Measurements from ENCODE around the gene HSPH1.

The HSPH1 gene

GRCh38 chr13:31166591-31166990, 4.9 kb upstream of the HSPH1 start:
- DNase-seq: no peak
- peaks cover 10% of the 10 kb centered on the region for H3K36me3 Mint-ChIP-seq (ENCODE audit: low read depth)
- H3K27ac Mint-ChIP-seq: no peak overlapping the region
- H3K4me3 Mint-ChIP-seq: no peak overlapping the region
- H3K27me3 Mint-ChIP-seq: no peaks in the 10 kb centered on the region
- H3K4me1 Mint-ChIP-seq (ENCODE audit: low read depth): peaks cover 20% of the 10 kb centered on the region
- no peaks in the 10 kb centered on the region for H3K9me3 Mint-ChIP-seq

- Mint-ChIP-seq H3K27ac (peak overlapping the region; percentile 98), H3K4me1 (ENCODE audit: low read depth) (peaks cover 42% of the 10 kb centered on the region)
These were observed 676 bp upstream of the HSPH1 start for GRCh38 chr13:31162151-31163008.

GRCh38 chr13:31160857-31161556, 697 bp downstream of the HSPH1 start:
- H3K9me3 Mint-ChIP-seq: no peaks in the 10 kb centered on the region
- peak; percentile 75 for DNase-seq
- H3K4me1 Mint-ChIP-seq (ENCODE audit: low read depth): peaks cover 47% of the 10 kb centered on the region
- peak overlapping the region; percentile 99 for H3K4me3 Mint-ChIP-seq
- peaks cover 64% of the 10 kb centered on the region for H3K36me3 Mint-ChIP-seq (ENCODE audit: low read depth)
- H3K27ac Mint-ChIP-seq: peak overlapping the region; percentile 98
- no peaks in the 10 kb centered on the region for H3K27me3 Mint-ChIP-seq

More at GRCh38 chr13:31162151-31163008, 676 bp upstream of the HSPH1 start:
- Mint-ChIP-seq H3K36me3 (ENCODE audit: low read depth) (peaks cover 52% of the 10 kb centered on the region), H3K4me3 (peak overlapping the region; percentile 99), H3K9me3 (no peaks in the 10 kb centered on the region), H3K27me3 (no peaks in the 10 kb centered on the region)
- DNase-seq: peak; percentile 98

GRCh38 chr13:31159306-31159705, 2.4 kb downstream of the HSPH1 start:
- no peaks in the 10 kb centered on the region for H3K27me3 Mint-ChIP-seq
- no peak for DNase-seq
- peak overlapping the region; percentile 99 for H3K4me3 Mint-ChIP-seq
- H3K27ac Mint-ChIP-seq: peak overlapping the region; percentile 98
- peaks cover 58% of the 10 kb centered on the region for H3K4me1 Mint-ChIP-seq (ENCODE audit: low read depth)
- H3K9me3 Mint-ChIP-seq: no peaks in the 10 kb centered on the region
- H3K36me3 Mint-ChIP-seq (ENCODE audit: low read depth): peaks cover 81% of the 10 kb centered on the region

DNA sequence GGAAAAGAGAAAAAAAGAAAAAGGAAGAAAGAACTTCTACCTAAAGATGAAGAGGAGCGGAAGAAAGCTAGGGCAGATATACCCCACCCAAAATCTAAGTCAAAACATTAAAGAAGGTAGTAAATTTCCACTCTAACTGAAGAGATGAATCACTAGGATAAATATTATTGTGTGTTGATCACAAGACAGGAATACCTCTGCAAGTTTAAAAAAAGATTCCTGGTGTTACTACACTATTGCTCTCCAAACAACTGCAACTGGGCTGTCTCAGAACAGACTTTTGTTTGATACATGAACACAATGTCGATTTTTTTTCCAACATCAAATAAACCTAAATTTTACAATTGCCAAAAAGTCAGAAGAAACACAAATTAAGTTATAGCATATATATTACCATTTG, 6.8 kb downstream of the HSPH1 start:
- Mint-ChIP-seq H3K36me3 (ENCODE audit: low read depth) (peaks cover 99% of the 10 kb centered on the region), H3K9me3 (no peaks in the 10 kb centered on the region), H3K4me3 (no peak overlapping the region), H3K27me3 (no peaks in the 10 kb centered on the region), H3K27ac (no peak overlapping the region), H3K4me1 (ENCODE audit: low read depth) (peaks cover 65% of the 10 kb centered on the region)
- no peak for DNase-seq

- Mint-ChIP-seq H3K9me3 (no peaks in the 10 kb centered on the region), H3K4me3 (no peak overlapping the region), H3K4me1 (ENCODE audit: low read depth) (peaks cover 47% of the 10 kb centered on the region), H3K27me3 (no peaks in the 10 kb centered on the region), H3K27ac (peak overlapping the region; percentile 33), H3K36me3 (ENCODE audit: low read depth) (peaks cover 96% of the 10 kb centered on the region)
- no peak for DNase-seq
These were observed 9.9 kb downstream of the HSPH1 start for GRCh38 chr13:31151837-31152236.

DNA sequence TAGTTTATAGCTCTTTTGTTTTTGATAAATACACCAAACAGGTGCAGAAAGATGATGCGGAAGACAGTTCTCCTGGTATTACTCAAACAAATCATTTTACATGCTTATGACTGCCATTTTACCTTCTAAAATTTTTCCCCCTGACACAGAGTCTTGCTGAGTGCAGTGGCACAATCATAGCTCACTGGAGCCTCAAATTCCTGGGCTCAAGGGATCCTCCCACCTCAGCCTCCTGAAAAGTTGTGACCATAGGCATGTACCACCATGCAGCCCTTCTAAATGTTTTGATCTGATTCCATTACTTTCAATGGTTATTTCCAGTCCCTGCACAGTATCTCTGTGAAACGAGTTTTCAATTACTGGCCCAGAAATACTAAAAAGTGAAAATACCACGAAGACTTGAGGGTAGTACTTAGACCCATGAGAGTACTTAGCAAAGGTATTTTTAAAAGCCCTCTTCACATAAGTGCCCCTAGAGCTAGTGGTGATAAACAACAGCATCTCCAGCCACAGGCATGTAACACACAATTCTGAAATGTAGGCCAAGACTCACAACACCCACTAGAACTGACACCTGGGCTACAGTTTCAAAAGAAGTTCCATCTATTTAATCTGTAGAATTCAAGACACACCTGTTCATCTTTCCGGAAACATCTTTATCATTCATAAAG, 11.3 kb downstream of the HSPH1 start:
- H3K4me1 Mint-ChIP-seq (ENCODE audit: low read depth): peaks cover 50% of the 10 kb centered on the region
- H3K36me3 Mint-ChIP-seq (ENCODE audit: low read depth): peaks cover 97% of the 10 kb centered on the region
- no peaks in the 10 kb centered on the region for H3K27me3 Mint-ChIP-seq
- no peaks in the 10 kb centered on the region for H3K9me3 Mint-ChIP-seq
- DNase-seq: no peak
- peak overlapping the region; percentile 17 for H3K27ac Mint-ChIP-seq
- H3K4me3 Mint-ChIP-seq: no peak overlapping the region

DNA sequence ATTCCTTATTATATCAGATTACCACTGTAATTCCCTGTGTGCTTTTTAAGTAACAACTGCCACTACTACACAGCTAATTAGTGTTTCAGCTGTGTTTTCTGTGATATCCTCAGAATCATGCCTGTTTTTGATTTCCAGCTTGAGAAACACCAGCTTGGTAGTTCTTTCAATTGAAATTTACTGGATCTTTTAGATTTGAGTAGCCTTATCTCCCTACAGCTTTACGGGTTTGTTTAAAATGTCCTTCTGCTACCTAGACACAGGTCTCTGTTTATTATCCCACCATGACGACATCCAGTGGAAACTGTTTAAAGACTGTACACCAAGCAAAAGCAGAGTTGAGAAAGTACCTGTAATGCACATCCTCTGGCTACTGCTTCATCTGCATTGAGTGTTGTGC, 12.1 kb downstream of the HSPH1 start:
- H3K36me3 Mint-ChIP-seq (ENCODE audit: low read depth): peaks cover 97% of the 10 kb centered on the region
- H3K27ac Mint-ChIP-seq: peak overlapping the region; percentile 20

GRCh38 chr13:31145417-31145816, 16.3 kb downstream of the HSPH1 start:
- Mint-ChIP-seq H3K27ac (peak overlapping the region; percentile 45), H3K36me3 (ENCODE audit: low read depth) (peaks cover 97% of the 10 kb centered on the region), H3K4me1 (ENCODE audit: low read depth) (peaks cover 42% of the 10 kb centered on the region)

More for the DNA sequence above, 12.1 kb downstream of the HSPH1 start:
- no peak for DNase-seq
- H3K4me1 Mint-ChIP-seq (ENCODE audit: low read depth): peaks cover 52% of the 10 kb centered on the region
- no peak overlapping the region for H3K4me3 Mint-ChIP-seq
- H3K9me3 Mint-ChIP-seq: no peaks in the 10 kb centered on the region
- H3K27me3 Mint-ChIP-seq: no peaks in the 10 kb centered on the region

DNA sequence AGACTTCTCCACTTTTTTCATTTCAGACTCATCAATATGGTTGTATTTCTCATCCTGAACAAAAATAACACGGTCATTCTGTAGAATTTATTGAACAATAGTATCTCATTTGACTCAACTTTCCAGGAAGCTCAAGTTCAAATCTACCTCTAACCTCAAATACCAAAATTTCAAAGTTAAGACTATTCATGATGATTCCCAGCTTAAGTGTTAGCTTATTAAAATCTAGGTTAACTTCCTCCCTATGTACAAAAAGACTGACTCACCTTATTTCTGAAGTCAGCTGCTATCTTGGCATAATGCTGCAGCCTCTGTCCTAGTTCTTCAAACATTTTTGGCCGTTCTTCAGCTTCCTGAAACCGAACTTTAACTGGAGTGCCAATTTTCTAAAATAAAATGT, 23.2 kb downstream of the HSPH1 start:
- H3K36me3 Mint-ChIP-seq (ENCODE audit: low read depth): peaks cover 98% of the 10 kb centered on the region
- peaks cover 60% of the 10 kb centered on the region for H3K4me1 Mint-ChIP-seq (ENCODE audit: low read depth)
- no peaks in the 10 kb centered on the region for H3K9me3 Mint-ChIP-seq
- H3K4me3 Mint-ChIP-seq: no peak overlapping the region
- no peaks in the 10 kb centered on the region for H3K27me3 Mint-ChIP-seq
- H3K27ac Mint-ChIP-seq: peak overlapping the region; percentile 77
- DNase-seq: no peak

More at GRCh38 chr13:31145417-31145816, 16.3 kb downstream of the HSPH1 start:
- no peaks in the 10 kb centered on the region for H3K9me3 Mint-ChIP-seq
- no peak for DNase-seq
- H3K27me3 Mint-ChIP-seq: no peaks in the 10 kb centered on the region
- H3K4me3 Mint-ChIP-seq: no peak overlapping the region

DNA sequence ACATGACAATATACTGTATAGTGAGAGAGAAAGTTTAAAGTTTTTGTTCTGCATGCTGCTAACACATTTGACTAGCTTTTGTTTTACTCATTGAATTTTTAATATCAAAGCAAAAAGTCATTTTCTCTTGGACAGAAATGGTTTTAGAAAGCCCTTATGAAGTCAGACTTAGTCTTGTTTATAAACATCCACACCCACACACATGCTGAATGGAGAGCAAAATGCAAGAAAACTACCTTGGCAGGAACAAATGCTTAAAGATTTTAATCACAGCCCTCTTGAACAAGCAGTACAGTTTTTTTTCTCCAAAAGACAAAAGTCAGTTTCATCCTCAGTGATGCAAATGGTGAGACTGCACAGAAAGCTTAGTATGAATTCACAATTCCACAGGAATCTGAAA, 25.0 kb downstream of the HSPH1 start:
- Mint-ChIP-seq H3K27ac (peak overlapping the region; percentile 66), H3K4me3 (no peak overlapping the region), H3K4me1 (ENCODE audit: low read depth) (peaks cover 69% of the 10 kb centered on the region), H3K9me3 (no peaks in the 10 kb centered on the region), H3K36me3 (ENCODE audit: low read depth) (peaks cover 95% of the 10 kb centered on the region), H3K27me3 (no peaks in the 10 kb centered on the region)
- DNase-seq: no peak

DNA sequence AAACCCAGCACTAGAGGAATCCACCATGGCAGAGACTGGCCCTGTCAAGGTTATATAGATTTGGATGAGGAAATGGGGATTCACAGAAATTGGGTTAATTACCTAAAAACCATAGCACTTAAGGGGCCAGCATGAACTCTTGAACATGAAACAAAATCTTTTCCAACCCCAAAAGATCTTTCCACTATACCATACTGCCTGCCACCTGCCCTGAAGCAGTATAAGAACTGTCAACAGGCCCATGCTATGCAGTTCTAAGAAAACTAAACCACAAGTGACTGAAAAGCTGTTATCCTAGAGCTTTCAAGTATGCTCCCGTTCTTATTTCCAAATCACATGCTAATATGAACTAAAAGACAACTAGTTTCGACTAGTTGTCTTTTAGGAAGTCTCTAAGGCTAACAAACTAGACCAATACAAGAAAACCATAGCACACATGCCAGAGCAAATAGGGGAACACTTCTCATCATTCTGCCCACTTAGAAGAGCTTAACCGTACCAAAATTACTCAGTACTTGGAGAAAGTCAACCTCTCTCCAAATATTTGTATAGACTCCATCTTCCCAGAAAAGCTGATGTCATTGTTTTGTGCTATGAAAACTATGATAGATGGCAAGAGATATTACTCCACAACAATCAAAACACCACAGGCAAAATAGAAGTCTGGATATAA, 27.5 kb downstream of the HSPH1 start:
- no peak overlapping the region for H3K4me3 Mint-ChIP-seq
- H3K9me3 Mint-ChIP-seq: no peaks in the 10 kb centered on the region
- peaks cover 4% of the 10 kb centered on the region for H3K27me3 Mint-ChIP-seq
- peaks cover 69% of the 10 kb centered on the region for H3K36me3 Mint-ChIP-seq (ENCODE audit: low read depth)
- no peak for DNase-seq
- H3K27ac Mint-ChIP-seq: peak overlapping the region; percentile 81
- H3K4me1 Mint-ChIP-seq (ENCODE audit: low read depth): peaks cover 71% of the 10 kb centered on the region

GRCh38 chr13:31133621-31134020, 28.1 kb downstream of the HSPH1 start:
- Mint-ChIP-seq H3K27ac (peak overlapping the region; percentile 81), H3K27me3 (peaks cover 8% of the 10 kb centered on the region), H3K36me3 (ENCODE audit: low read depth) (peaks cover 64% of the 10 kb centered on the region), H3K4me3 (no peak overlapping the region), H3K4me1 (ENCODE audit: low read depth) (peaks cover 67% of the 10 kb centered on the region), H3K9me3 (no peaks in the 10 kb centered on the region)
- DNase-seq: no peak

GRCh38 chr13:31131470-31131961, 30.2 kb downstream of the HSPH1 start:
- Mint-ChIP-seq H3K36me3 (ENCODE audit: low read depth) (peaks cover 44% of the 10 kb centered on the region), H3K9me3 (no peaks in the 10 kb centered on the region), H3K4me1 (ENCODE audit: low read depth) (peaks cover 49% of the 10 kb centered on the region), H3K27ac (no peak overlapping the region), H3K4me3 (no peak overlapping the region), H3K27me3 (peaks cover 26% of the 10 kb centered on the region)
- no peak for DNase-seq
